Measurements from ENCODE around the gene PBX1.

DNA sequence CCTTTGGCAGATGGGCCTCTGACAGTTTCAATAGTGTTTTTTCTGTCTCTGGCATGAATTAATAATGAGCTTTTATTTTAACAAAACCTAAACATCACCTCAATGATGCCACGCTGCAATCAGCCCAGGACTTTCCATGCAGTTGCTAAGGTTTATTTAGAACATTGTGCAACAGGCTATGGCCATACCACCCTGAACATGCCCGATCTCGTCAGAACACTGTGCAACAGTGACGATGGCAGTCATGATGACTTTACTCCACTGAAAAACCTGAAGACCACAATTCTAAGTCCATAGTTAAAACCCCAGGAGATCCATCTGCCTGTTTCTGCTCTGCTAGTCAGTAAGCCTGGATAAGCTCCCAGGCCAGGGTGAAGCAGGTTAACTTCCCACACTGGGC, 310.0 kb downstream of the PBX1 start:
- TF ChIP-seq EZH2 (IDR thresholded peaks at IDR 0.05; ENCODE audit: insufficient read depth, poor library complexity, severe bottlenecking) (no peak), EZH2phosphoT487 (IDR thresholded peaks at IDR 0.05; ENCODE audit: insufficient read depth, low read depth) (no peak)
